SK-N-SH (cell line): ENCODE measurements around the gene TOP3B. TPM values are rescaled to one million over a fixed set of nuclear protein-coding genes. Genes with fewer than 3 reads are reported as not detected.

Source experiments
- CTCF ChIA-PET: fragments of 300-600, 350-600 bp; formaldehyde crosslinking; extraction: SDS; loops from one replicate; lab custom pipeline; 2021; lab: Yijun Ruan, JAX
- POLR2A ChIA-PET: fragments of 350-600 bp; sonication (Branson Sonifier 250); formaldehyde crosslinking; extraction: SDS; loops from one replicate; lab custom pipeline; 2020; ENCODE audit warnings: antibody characterized with exemption, inconsistent platforms; lab: Yijun Ruan, JAX
- DNase-seq: peaks from one replicate; pipeline ENCODE4 v3.0.0; 2012
- H2AFZ ChIP-seq: fragments of 200-600 bp; sonication (generic); 2 replicates; pipeline ENCODE4 v1.8.1; 2016; ENCODE audit warnings: antibody characterized with exemption, mild to moderate bottlenecking, low read depth
- H3F3A ChIP-seq: fragments of 200-600 bp; sonication (generic); replicated peaks from 2 replicates; pipeline ENCODE3; 2016; ENCODE audit warnings: antibody characterized with exemption, mild to moderate bottlenecking; ENCODE audit not compliant: insufficient read depth
- H3K27ac ChIP-seq, 2 experiments: fragments of 200-500 bp in 1 of 2; fragments of 200-600 bp in 1 of 2; sonication (Bioruptor generic) in 1 of 2; sonication (generic), shearing (Covaris generic) in 1 of 2; 2 replicates each; pipeline versions ENCODE4 v1.5.1 to v1.6.1; 2014 to 2016; ENCODE audit warnings: low read depth in 2 of 2, inconsistent platforms in 1 of 2, low read length in 1 of 2, mild to moderate bottlenecking in 1 of 2, mixed read lengths in 1 of 2
- H3K27me3 ChIP-seq: fragments of 200-600 bp; sonication (generic), shearing (Covaris generic); 2 replicates; pipeline ENCODE4 v1.6.1; 2016; ENCODE audit warnings: mixed run types; ENCODE audit not compliant: insufficient read depth
- H3K36me3 ChIP-seq, 2 experiments: fragments of 200-500 bp in 1 of 2; fragments of 200-600 bp in 1 of 2; sonication (Bioruptor generic) in 1 of 2; sonication (generic) in 1 of 2; replicated peaks in 1 of 2; 2 replicates each; pipeline versions ENCODE3 to v1.5.1; 2014 to 2016; ENCODE audit warnings: low read length in 1 of 2, mild to moderate bottlenecking in 1 of 2; ENCODE audit not compliant: insufficient read depth in 2 of 2, control insufficient read depth in 1 of 2
- H3K4me1 ChIP-seq, 2 experiments: fragments of 200-500 bp in 1 of 2; fragments of 200-600 bp in 1 of 2; sonication (Bioruptor generic) in 1 of 2; sonication (generic), shearing (Covaris generic) in 1 of 2; 2 replicates each; pipeline versions ENCODE4 v1.5.1 to v1.6.1; 2014 to 2016; ENCODE audit warnings: low read depth in 1 of 2, low read length in 1 of 2, mixed run types in 1 of 2; ENCODE audit not compliant: insufficient read depth in 2 of 2, control insufficient read depth in 1 of 2
- H3K4me2 ChIP-seq: fragments of 200-600 bp; sonication (generic), shearing (Covaris generic); 2 replicates; pipeline ENCODE4 v1.6.1; 2017; ENCODE audit warnings: mixed run types
- H3K4me3 ChIP-seq, 2 experiments: fragments of 200-500 bp in 1 of 2; fragments of 200-600 bp in 1 of 2; sonication (Bioruptor generic) in 1 of 2; sonication (generic), shearing (Covaris generic) in 1 of 2; 2 replicates each; pipeline versions ENCODE4 v1.5.1 to v1.8.1; 2014 to 2016; ENCODE audit warnings: low read depth in 2 of 2, inconsistent platforms in 1 of 2, low read length in 1 of 2, mild to moderate bottlenecking in 1 of 2, mixed read lengths in 1 of 2, moderate library complexity in 1 of 2
- H3K79me2 ChIP-seq: fragments of 200-600 bp; sonication (generic); 2 replicates; pipeline ENCODE4 v1.8.1; 2017; ENCODE audit warnings: mild to moderate bottlenecking; ENCODE audit not compliant: insufficient read depth
- H3K9ac ChIP-seq: fragments of 200-600 bp; sonication (generic); 2 replicates; pipeline ENCODE4 v1.6.1; 2017; ENCODE audit warnings: mixed run types
- H3K9me2 ChIP-seq: fragments of 200-600 bp; sonication (generic); 2 replicates; pipeline ENCODE4 v1.6.1; 2017; ENCODE audit warnings: mixed run types
- H3K9me3 ChIP-seq: fragments of 200-600 bp; sonication (generic); 2 replicates; pipeline ENCODE4 v1.6.1; 2017; ENCODE audit warnings: mixed run types, mild to moderate bottlenecking, moderate library complexity
- H4K20me1 ChIP-seq: fragments of 200-600 bp; sonication (generic); 2 replicates; pipeline ENCODE4 v1.6.1; 2017; ENCODE audit warnings: mild to moderate bottlenecking, mixed run types; ENCODE audit not compliant: insufficient read depth
- ELF1 ChIP-seq: IDR thresholded peaks from 2 replicates; pipeline ENCODE4 v1.4.0; 2012
- FOSL2 ChIP-seq: IDR thresholded peaks from 2 replicates; pipeline ENCODE4 v1.4.0; 2012; ENCODE audit warnings: low read depth, mild to moderate bottlenecking, moderate library complexity, borderline replicate concordance
- GABPA ChIP-seq: IDR thresholded peaks from 2 replicates; pipeline ENCODE4 v1.4.0; 2012; ENCODE audit warnings: low read depth, mild to moderate bottlenecking
- JUND ChIP-seq: IDR thresholded peaks from 2 replicates; pipeline ENCODE4 v1.4.0; 2012
- MEF2A ChIP-seq: IDR thresholded peaks from 2 replicates; pipeline ENCODE4 v1.4.0; 2012; ENCODE audit warnings: low read depth, borderline replicate concordance
- MXI1 ChIP-seq: IDR thresholded peaks from 2 replicates; pipeline ENCODE4 v1.6.1; 2012; ENCODE audit warnings: mild to moderate bottlenecking, low read depth, low read length, improper control_type of control experiment
- NFIC ChIP-seq: IDR thresholded peaks from 2 replicates; pipeline ENCODE4 v1.4.0; 2012; ENCODE audit warnings: borderline replicate concordance
- RCOR1 ChIP-seq: fragments of 150-350 bp; IDR thresholded peaks from 2 replicates; pipeline ENCODE4 v1.6.1; 2017; ENCODE audit warnings: antibody characterized with exemption, low read length
- RXRA ChIP-seq: IDR thresholded peaks from 2 replicates; pipeline ENCODE4 v1.4.0; 2012; ENCODE audit warnings: low read depth, mild to moderate bottlenecking, borderline replicate concordance
- SIN3A ChIP-seq: IDR thresholded peaks from 2 replicates; pipeline ENCODE4 v1.6.1; 2012; ENCODE audit warnings: low read depth, mild to moderate bottlenecking, low read length, moderate library complexity, borderline replicate concordance
- WGBS: methylation state at CpG from one replicate; pipeline ENCODE4 v1.1.6; 2017; ENCODE audit warnings: low lambda C conversion rate; 5-methylcytosine and 5-hydroxymethylcytosine counted together
- polyA plus RNA-seq, 3 experiments: library from polyadenylated mRNA; depleted of rRNA; stranded (reverse); fragments of >200 nt; gene quantifications; 2 replicates each; pipeline ENCODE4 v1.2.3, GENCODE V29; 2012
- TF ChIP-seq, protein P1 (sequence below): fragments of 150-350 bp; IDR thresholded peaks from 2 replicates; pipeline ENCODE4 v1.6.1; 2017; ENCODE audit warnings: antibody characterized with exemption, low read length, low read depth, borderline replicate concordance
- TF ChIP-seq, protein P2 (sequence below): IDR thresholded peaks from 2 replicates; pipeline ENCODE4 v1.4.0; 2012; ENCODE audit warnings: low read depth
- TF ChIP-seq, protein P3 (sequence below): fragments of 200-600 bp; sonication (generic); IDR thresholded peaks from 2 replicates; pipeline ENCODE4 v1.6.1; 2017; ENCODE audit warnings: antibody characterized with exemption, mild to moderate bottlenecking, moderate library complexity
- TF ChIP-seq, protein P4 (sequence below): IDR thresholded peaks from 2 replicates; pipeline ENCODE4 v1.6.1; 2012; ENCODE audit warnings: mild to moderate bottlenecking, low read depth, low read length, moderate library complexity
- TF ChIP-seq, protein P5 (sequence below): IDR thresholded peaks from 2 replicates; pipeline ENCODE4 v1.4.0; 2012; ENCODE audit warnings: low read depth, borderline replicate concordance

TOP3B gene
- polyA plus RNA-seq, 1 of the 3 experiments (the other 2 are of a cell fraction), result 14.4 TPM

DNA sequence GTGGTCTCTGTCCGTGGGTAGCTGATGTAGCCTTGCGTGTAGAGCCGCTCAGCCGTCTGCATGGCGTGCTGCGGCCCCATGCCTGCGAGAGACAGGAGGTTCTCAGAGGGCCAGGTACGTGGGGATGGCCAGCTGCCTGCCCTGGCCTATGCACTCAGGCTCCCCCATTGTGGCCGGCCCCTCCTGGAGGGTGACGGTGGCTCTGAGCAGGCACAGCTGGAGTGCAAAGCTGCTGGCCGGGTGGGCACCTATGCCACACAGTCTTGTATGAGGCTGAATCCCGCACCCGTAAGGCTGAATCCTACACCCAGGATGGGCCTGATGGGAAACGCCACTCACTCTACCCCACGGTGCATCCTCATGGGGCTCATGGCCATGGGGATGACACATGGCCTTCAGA is 18.4 kb downstream of the TOP3B start:
- H3K79me2 ChIP-seq, result no peaks in the 10 kb centered on the region
- TF ChIP-seq, protein P1, sequence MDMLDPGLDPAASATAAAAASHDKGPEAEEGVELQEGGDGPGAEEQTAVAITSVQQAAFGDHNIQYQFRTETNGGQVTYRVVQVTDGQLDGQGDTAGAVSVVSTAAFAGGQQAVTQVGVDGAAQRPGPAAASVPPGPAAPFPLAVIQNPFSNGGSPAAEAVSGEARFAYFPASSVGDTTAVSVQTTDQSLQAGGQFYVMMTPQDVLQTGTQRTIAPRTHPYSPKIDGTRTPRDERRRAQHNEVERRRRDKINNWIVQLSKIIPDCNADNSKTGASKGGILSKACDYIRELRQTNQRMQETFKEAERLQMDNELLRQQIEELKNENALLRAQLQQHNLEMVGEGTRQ, result no peak
- no peak for TF ChIP-seq RCOR1
- TF ChIP-seq, protein P2, sequence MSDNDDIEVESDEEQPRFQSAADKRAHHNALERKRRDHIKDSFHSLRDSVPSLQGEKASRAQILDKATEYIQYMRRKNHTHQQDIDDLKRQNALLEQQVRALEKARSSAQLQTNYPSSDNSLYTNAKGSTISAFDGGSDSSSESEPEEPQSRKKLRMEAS, result no peak
- TF ChIP-seq, protein P3, sequence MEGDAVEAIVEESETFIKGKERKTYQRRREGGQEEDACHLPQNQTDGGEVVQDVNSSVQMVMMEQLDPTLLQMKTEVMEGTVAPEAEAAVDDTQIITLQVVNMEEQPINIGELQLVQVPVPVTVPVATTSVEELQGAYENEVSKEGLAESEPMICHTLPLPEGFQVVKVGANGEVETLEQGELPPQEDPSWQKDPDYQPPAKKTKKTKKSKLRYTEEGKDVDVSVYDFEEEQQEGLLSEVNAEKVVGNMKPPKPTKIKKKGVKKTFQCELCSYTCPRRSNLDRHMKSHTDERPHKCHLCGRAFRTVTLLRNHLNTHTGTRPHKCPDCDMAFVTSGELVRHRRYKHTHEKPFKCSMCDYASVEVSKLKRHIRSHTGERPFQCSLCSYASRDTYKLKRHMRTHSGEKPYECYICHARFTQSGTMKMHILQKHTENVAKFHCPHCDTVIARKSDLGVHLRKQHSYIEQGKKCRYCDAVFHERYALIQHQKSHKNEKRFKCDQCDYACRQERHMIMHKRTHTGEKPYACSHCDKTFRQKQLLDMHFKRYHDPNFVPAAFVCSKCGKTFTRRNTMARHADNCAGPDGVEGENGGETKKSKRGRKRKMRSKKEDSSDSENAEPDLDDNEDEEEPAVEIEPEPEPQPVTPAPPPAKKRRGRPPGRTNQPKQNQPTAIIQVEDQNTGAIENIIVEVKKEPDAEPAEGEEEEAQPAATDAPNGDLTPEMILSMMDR, result no peak
- TF ChIP-seq SIN3A, result no peak
- TF ChIP-seq, protein P4, sequence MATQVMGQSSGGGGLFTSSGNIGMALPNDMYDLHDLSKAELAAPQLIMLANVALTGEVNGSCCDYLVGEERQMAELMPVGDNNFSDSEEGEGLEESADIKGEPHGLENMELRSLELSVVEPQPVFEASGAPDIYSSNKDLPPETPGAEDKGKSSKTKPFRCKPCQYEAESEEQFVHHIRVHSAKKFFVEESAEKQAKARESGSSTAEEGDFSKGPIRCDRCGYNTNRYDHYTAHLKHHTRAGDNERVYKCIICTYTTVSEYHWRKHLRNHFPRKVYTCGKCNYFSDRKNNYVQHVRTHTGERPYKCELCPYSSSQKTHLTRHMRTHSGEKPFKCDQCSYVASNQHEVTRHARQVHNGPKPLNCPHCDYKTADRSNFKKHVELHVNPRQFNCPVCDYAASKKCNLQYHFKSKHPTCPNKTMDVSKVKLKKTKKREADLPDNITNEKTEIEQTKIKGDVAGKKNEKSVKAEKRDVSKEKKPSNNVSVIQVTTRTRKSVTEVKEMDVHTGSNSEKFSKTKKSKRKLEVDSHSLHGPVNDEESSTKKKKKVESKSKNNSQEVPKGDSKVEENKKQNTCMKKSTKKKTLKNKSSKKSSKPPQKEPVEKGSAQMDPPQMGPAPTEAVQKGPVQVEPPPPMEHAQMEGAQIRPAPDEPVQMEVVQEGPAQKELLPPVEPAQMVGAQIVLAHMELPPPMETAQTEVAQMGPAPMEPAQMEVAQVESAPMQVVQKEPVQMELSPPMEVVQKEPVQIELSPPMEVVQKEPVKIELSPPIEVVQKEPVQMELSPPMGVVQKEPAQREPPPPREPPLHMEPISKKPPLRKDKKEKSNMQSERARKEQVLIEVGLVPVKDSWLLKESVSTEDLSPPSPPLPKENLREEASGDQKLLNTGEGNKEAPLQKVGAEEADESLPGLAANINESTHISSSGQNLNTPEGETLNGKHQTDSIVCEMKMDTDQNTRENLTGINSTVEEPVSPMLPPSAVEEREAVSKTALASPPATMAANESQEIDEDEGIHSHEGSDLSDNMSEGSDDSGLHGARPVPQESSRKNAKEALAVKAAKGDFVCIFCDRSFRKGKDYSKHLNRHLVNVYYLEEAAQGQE, result no peak
- no peak for TF ChIP-seq JUND
- no peak for TF ChIP-seq GABPA
- TF ChIP-seq MXI1, result no peak
- TF ChIP-seq MEF2A, result no peak
- TF ChIP-seq FOSL2, result no peak
- TF ChIP-seq, protein P5, sequence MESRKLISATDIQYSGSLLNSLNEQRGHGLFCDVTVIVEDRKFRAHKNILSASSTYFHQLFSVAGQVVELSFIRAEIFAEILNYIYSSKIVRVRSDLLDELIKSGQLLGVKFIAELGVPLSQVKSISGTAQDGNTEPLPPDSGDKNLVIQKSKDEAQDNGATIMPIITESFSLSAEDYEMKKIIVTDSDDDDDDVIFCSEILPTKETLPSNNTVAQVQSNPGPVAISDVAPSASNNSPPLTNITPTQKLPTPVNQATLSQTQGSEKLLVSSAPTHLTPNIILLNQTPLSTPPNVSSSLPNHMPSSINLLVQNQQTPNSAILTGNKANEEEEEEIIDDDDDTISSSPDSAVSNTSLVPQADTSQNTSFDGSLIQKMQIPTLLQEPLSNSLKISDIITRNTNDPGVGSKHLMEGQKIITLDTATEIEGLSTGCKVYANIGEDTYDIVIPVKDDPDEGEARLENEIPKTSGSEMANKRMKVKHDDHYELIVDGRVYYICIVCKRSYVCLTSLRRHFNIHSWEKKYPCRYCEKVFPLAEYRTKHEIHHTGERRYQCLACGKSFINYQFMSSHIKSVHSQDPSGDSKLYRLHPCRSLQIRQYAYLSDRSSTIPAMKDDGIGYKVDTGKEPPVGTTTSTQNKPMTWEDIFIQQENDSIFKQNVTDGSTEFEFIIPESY, result no peak
- no peak for TF ChIP-seq NFIC
- no peak for TF ChIP-seq ELF1
- TF ChIP-seq RXRA, result no peak
- H3K4me3 ChIP-seq, result no peak overlapping the region
- no peaks in the 10 kb centered on the region for H3K27me3 ChIP-seq
- H3K4me1 ChIP-seq, result no peaks in the 10 kb centered on the region
- no peak overlapping the region for H3K4me2 ChIP-seq
- no peaks in the 10 kb centered on the region for H3K9me3 ChIP-seq
- POLR2A ChIA-PET, result no interaction called here
- H2AFZ ChIP-seq, result no peak overlapping the region
- WGBS, result 92% methylated on average over 4 of the region's 15 CpGs
- no peak for DNase-seq
- H3K27ac ChIP-seq, result no peak overlapping the region
- H4K20me1 ChIP-seq, result no peaks in the 10 kb centered on the region
- H3F3A ChIP-seq, result no peaks in the 10 kb centered on the region
- H3K9me2 ChIP-seq, result no peaks in the 10 kb centered on the region
- CTCF ChIA-PET, result interaction anchor here (0.6 to 3.0 kb wide), 3 partner anchors 8 to 166 kb away, joined by 3 to 16 read pairs (median 11); partner anchors contain the start of gene PPM1F
- no peak overlapping the region for H3K9ac ChIP-seq
- H3K36me3 ChIP-seq, result peaks cover 30 to 72% of the 10 kb centered on the region in 2 experiments
